IMR-90 (cell line): ENCODE results near the gene PLXNB1. TPM values are rescaled to one million over a fixed set of nuclear protein-coding genes. Genes with fewer than 3 reads are reported as not detected.
A peak's percentile ranks its signal among the peaks of the same experiment; 100 is the strongest.

Source experiments
- ATAC-seq: fragments of 200-7000 bp; cut with Tn5 transposase; 2 replicates; pipeline ENCODE4 v1.9.1; 2020; ENCODE audit warnings: low read depth, mild to moderate bottlenecking, moderate library complexity
- BruUV-seq: library from RNA; stranded (reverse); fragments of 400-500 nt; replicated peaks from 2 replicates; lab custom pipeline; 2021; lab: Mats Ljungman, UMichigan
- CTCF ChIA-PET: fragments of 300-600 bp; formaldehyde crosslinking; extraction: SDS; loops from one replicate; lab custom pipeline; 2021; ENCODE audit warnings: antibody characterized with exemption; lab: Yijun Ruan, JAX
- POLR2A ChIA-PET: fragments of 300-600 bp; sonication (Branson Sonifier 250); formaldehyde crosslinking; loops from one replicate; lab custom pipeline; 2022; ENCODE audit warnings: antibody characterized with exemption; ENCODE audit not compliant: unreplicated experiment; lab: Charles Lee
- DNase-seq: peaks from one replicate; pipeline ENCODE4 v3.0.0; 2013
- H2AFZ ChIP-seq: replicated peaks from 2 replicates; pipeline ENCODE3; 2013; ENCODE audit warnings: low read length, mild to moderate bottlenecking; ENCODE audit not compliant: poor library complexity
- H2AK5ac ChIP-seq: 2 replicates; pipeline ENCODE4 v1.6.1; 2013; ENCODE audit warnings: low read depth, low read length, inconsistent platforms
- H2AK9ac ChIP-seq: replicated peaks from 2 replicates; pipeline ENCODE3; 2013; ENCODE audit warnings: mild to moderate bottlenecking, low read depth, low read length, moderate library complexity; ENCODE audit not compliant: poor library complexity
- H2BK120ac ChIP-seq: 2 replicates; pipeline ENCODE4 v1.6.1; 2013; ENCODE audit warnings: low read depth, low read length, inconsistent platforms
- H2BK15ac ChIP-seq: 3 replicates; pipeline ENCODE4 v1.6.1; 2013; ENCODE audit warnings: low read depth, low read length, inconsistent platforms
- H2BK20ac ChIP-seq: 2 replicates; pipeline ENCODE4 v1.6.1; 2013; ENCODE audit warnings: low read depth, mild to moderate bottlenecking, inconsistent platforms, low read length, moderate library complexity
- H2BK5ac ChIP-seq: 2 replicates; pipeline ENCODE4 v1.6.1; 2013; ENCODE audit warnings: mild to moderate bottlenecking, low read depth, low read length, inconsistent platforms; ENCODE audit not compliant: poor library complexity, severe bottlenecking
- H3K14ac ChIP-seq: replicated peaks from 2 replicates; pipeline ENCODE4 v1.6.1; 2013; ENCODE audit warnings: low read depth, low read length, inconsistent platforms
- H3K18ac ChIP-seq: 2 replicates; pipeline ENCODE4 v1.6.1; 2013; ENCODE audit warnings: low read depth, low read length, control low read depth
- H3K23ac ChIP-seq: 2 replicates; pipeline ENCODE4 v1.6.1; 2013; ENCODE audit warnings: low read depth, low read length, inconsistent platforms
- H3K27ac ChIP-seq: 2 replicates; pipeline ENCODE4 v1.5.1; 2013; ENCODE audit warnings: mild to moderate bottlenecking, control low read depth, low read length; ENCODE audit not compliant: insufficient read depth
- H3K27me3 ChIP-seq: 2 replicates; pipeline ENCODE4 v1.6.1; 2013; ENCODE audit warnings: low read length; ENCODE audit not compliant: control insufficient read depth, insufficient read depth
- H3K36me3 ChIP-seq: 2 replicates; pipeline ENCODE4 v1.6.1; 2013; ENCODE audit warnings: low read length, mixed read lengths; ENCODE audit not compliant: control insufficient read depth, insufficient read depth
- H3K4ac ChIP-seq: 2 replicates; pipeline ENCODE4 v1.6.1; 2013; ENCODE audit warnings: low read depth, low read length, inconsistent platforms
- H3K4me1 ChIP-seq: 2 replicates; pipeline ENCODE4 v1.6.1; 2013; ENCODE audit warnings: low read length, mixed read lengths; ENCODE audit not compliant: control insufficient read depth, insufficient read depth
- H3K4me2 ChIP-seq: 2 replicates; pipeline ENCODE4 v1.6.1; 2013; ENCODE audit warnings: low read depth, mild to moderate bottlenecking, control low read depth, low read length, moderate library complexity
- H3K4me3 ChIP-seq: 2 replicates; pipeline ENCODE4 v1.5.1; 2013; ENCODE audit warnings: low read depth, mild to moderate bottlenecking, control low read depth, low read length, moderate library complexity; ENCODE audit not compliant: insufficient read depth
- H3K56ac ChIP-seq: 2 replicates; pipeline ENCODE4 v1.6.1; 2013; ENCODE audit warnings: low read length, inconsistent platforms; ENCODE audit not compliant: insufficient read depth; ENCODE audit errors: extremely low read depth
- H3K79me1 ChIP-seq, 2 experiments: 2 replicates each; pipeline ENCODE4 v1.6.1; 2013; ENCODE audit warnings: low read length in 2 of 2, inconsistent platforms in 1 of 2, low read depth in 1 of 2
- H3K9ac ChIP-seq: 2 replicates; pipeline ENCODE4 v1.6.1; 2013; ENCODE audit warnings: low read depth, low read length, control low read depth
- H3K9me1 ChIP-seq: 2 replicates; pipeline ENCODE4 v1.6.1; 2013; ENCODE audit warnings: low read length, inconsistent platforms; ENCODE audit not compliant: insufficient read depth
- H3K9me3 ChIP-seq: 2 replicates; pipeline ENCODE4 v1.6.1; 2013; ENCODE audit warnings: low read length; ENCODE audit not compliant: control insufficient read depth, insufficient read depth
- H4K20me1 ChIP-seq: 2 replicates; pipeline ENCODE4 v1.6.1; 2013; ENCODE audit warnings: low read length, inconsistent platforms; ENCODE audit not compliant: insufficient read depth
- H4K5ac ChIP-seq: 2 replicates; pipeline ENCODE4 v1.6.1; 2013; ENCODE audit warnings: mild to moderate bottlenecking, low read depth, low read length, control low read depth
- H4K8ac ChIP-seq, 2 experiments: 2 replicates each; pipeline ENCODE4 v1.6.1; 2013; ENCODE audit warnings: low read depth in 2 of 2, low read length in 2 of 2, control low read depth in 1 of 2, inconsistent platforms in 1 of 2
- H4K91ac ChIP-seq: 2 replicates; pipeline ENCODE4 v1.6.1; 2013; ENCODE audit warnings: low read depth, low read length, inconsistent platforms; ENCODE audit not compliant: insufficient read depth
- BHLHE40 ChIP-seq: fragments of 150-350 bp; IDR thresholded peaks from 2 replicates; pipeline ENCODE4 v1.6.1; 2016; ENCODE audit warnings: mild to moderate bottlenecking, low read depth, low read length
- CTCF ChIP-seq: conservative IDR thresholded peaks from 2 replicates; pipeline ENCODE4 v1.5.1; 2012; ENCODE audit warnings: mild to moderate bottlenecking, low read depth, low read length, improper control_type of control experiment
- NFE2L2 ChIP-seq: fragments of 150-350 bp; IDR thresholded peaks from 2 replicates; pipeline ENCODE4 v1.6.1; 2016; ENCODE audit warnings: low read depth, mild to moderate bottlenecking, low read length
- RAD21 ChIP-seq: IDR thresholded peaks from 2 replicates; pipeline ENCODE4 v1.6.1; 2012; ENCODE audit warnings: low read length, improper control_type of control experiment
- WGBS, 2 experiments: methylation state at CpG; one replicate each; pipeline versions ENCODE4 v1.1.5 to v1.1.7; 2013; ENCODE audit warnings: missing lambda C conversion rate in 2 of 2; ENCODE audit not compliant: insufficient read length in 1 of 2; ENCODE audit errors: extremely low coverage in 2 of 2; 5-methylcytosine and 5-hydroxymethylcytosine counted together
- dilution Hi-C: fragments of 300-500 bp; cut with HindIII; formaldehyde crosslinking; loops from one replicate; pipeline ENCODE4 v1.14.3; 2018; ENCODE audit warnings: low sequenced_read_pairs; ENCODE audit not compliant: unreplicated experiment
- in situ Hi-C: fragments of 300-500 bp; cut with MboI; formaldehyde crosslinking; loops from 3 replicates; pipeline ENCODE4 v1.14.3; 2019; ENCODE audit warnings: low sequenced_read_pairs, inconsistent platforms, mixed read lengths
- intact Hi-C: fragments of 100-400 bp; cut with micrococcal nuclease; formaldehyde crosslinking; loops from 2 replicates; pipeline ENCODE4 v1.10.0; 2022
- polyA plus RNA-seq, 3 experiments: library from polyadenylated mRNA; depleted of rRNA; stranded (reverse); fragments of >200 nt; gene quantifications; 2 replicates each; pipeline ENCODE4 v1.2.3, GENCODE V29; 2012; ENCODE audit warnings: low replicate concordance in 1 of 3
- total RNA-seq: library from RNA; depleted of rRNA; stranded (reverse); fragments of >200 nt; gene quantifications from 2 replicates; pipeline ENCODE4 v1.2.3, GENCODE V29; 2012
- TF ChIP-seq, protein P1 (sequence below): fragments of 150-350 bp; IDR thresholded peaks from 2 replicates; pipeline ENCODE4 v1.6.1; 2016; ENCODE audit warnings: low read depth, mild to moderate bottlenecking, low read length, moderate library complexity, borderline replicate concordance
- TF ChIP-seq, protein P2 (sequence below): fragments of 150-350 bp; IDR thresholded peaks from 2 replicates; pipeline ENCODE4 v1.6.1; 2017; ENCODE audit warnings: mild to moderate bottlenecking, antibody characterized with exemption, low read length, low read depth

The PLXNB1 gene
- total and polyA plus RNA-seq, 2 of the 4 experiments (the other 2 are of a cell fraction), result 5.2 to 25.3 TPM

GRCh38 chr3:48434591-48435222 lies 4.8 kb upstream of the PLXNB1 start:
- no peak overlapping the region for H2AFZ ChIP-seq
- H3K36me3 ChIP-seq, result peaks cover 18% of the 10 kb centered on the region
- H3K27me3 ChIP-seq, result no peaks in the 10 kb centered on the region
- H2AK9ac ChIP-seq, result peak overlapping the region; percentile 33
- no peak overlapping the region for H4K5ac ChIP-seq
- H4K91ac ChIP-seq, result no peak overlapping the region
- peaks cover 4% of the 10 kb centered on the region; the same call in 1 of the 2 replicates for H3K4me1 ChIP-seq
- no peak overlapping the region for H2AK5ac ChIP-seq
- intact Hi-C loops (no loop called here), in situ Hi-C loops (loop anchor here (5.0 kb wide), 2 partner anchors 32 to 162 kb away; no protein-coding TSS in a partner anchor), dilution Hi-C loops (no loop called here)
- H3K27ac ChIP-seq, result no peak overlapping the region
- peaks cover 4% of the 10 kb centered on the region; the same call in 1 of the 2 replicates for H3K9me1 ChIP-seq
- POLR2A ChIA-PET, result no interaction called here
- no peak overlapping the region for H3K23ac ChIP-seq
- H2BK5ac ChIP-seq, result no peak overlapping the region
- BruUV-seq, result no TSS peak
- no peak overlapping the region for H2BK120ac ChIP-seq
- H3K9ac ChIP-seq, result no peak overlapping the region
- no peak overlapping the region for H3K4me2 ChIP-seq
- no peak overlapping the region for H3K14ac ChIP-seq
- no peak overlapping the region for H2BK15ac ChIP-seq
- H2BK20ac ChIP-seq, result no peak overlapping the region
- DNase-seq, result no peak
- 56% methylated on average over 7 of the region's 15 CpGs; no CpG with 5 or more reads in 1 of the 2 experiments for WGBS, 2 experiments
- TF ChIP-seq BHLHE40, result no peak
- TF ChIP-seq, protein P1, sequence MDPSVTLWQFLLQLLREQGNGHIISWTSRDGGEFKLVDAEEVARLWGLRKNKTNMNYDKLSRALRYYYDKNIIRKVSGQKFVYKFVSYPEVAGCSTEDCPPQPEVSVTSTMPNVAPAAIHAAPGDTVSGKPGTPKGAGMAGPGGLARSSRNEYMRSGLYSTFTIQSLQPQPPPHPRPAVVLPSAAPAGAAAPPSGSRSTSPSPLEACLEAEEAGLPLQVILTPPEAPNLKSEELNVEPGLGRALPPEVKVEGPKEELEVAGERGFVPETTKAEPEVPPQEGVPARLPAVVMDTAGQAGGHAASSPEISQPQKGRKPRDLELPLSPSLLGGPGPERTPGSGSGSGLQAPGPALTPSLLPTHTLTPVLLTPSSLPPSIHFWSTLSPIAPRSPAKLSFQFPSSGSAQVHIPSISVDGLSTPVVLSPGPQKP, result no peak
- TF ChIP-seq, protein P2, sequence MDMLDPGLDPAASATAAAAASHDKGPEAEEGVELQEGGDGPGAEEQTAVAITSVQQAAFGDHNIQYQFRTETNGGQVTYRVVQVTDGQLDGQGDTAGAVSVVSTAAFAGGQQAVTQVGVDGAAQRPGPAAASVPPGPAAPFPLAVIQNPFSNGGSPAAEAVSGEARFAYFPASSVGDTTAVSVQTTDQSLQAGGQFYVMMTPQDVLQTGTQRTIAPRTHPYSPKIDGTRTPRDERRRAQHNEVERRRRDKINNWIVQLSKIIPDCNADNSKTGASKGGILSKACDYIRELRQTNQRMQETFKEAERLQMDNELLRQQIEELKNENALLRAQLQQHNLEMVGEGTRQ, result peak; percentile 61
- TF ChIP-seq NFE2L2, result no peak
- TF ChIP-seq RAD21, result no peak
- no peak for TF ChIP-seq CTCF
- H3K4ac ChIP-seq, result no peak overlapping the region
- no peak overlapping the region for H3K4me3 ChIP-seq
- no peak for ATAC-seq
- no peak overlapping the region for H3K18ac ChIP-seq
- CTCF ChIA-PET, result interaction anchor here (1.1 to 2.7 kb wide), 2 partner anchors 27 to 34 kb away, joined by 3 to 16 read pairs; no protein-coding TSS in a partner anchor
- H3K9me3 ChIP-seq, result no peaks in the 10 kb centered on the region
- H3K79me1 ChIP-seq, result peaks cover 18 to 34% of the 10 kb centered on the region in 2 experiments
- no peak overlapping the region for H4K8ac ChIP-seq
- no peaks in the 10 kb centered on the region; the same call in 1 of the 2 replicates for H4K20me1 ChIP-seq
- no peak overlapping the region for H3K56ac ChIP-seq
